ENCODE data around the gene TUBGCP6. TPM values are rescaled to one million over a fixed set of nuclear protein-coding genes. Genes with fewer than 3 reads are reported as not detected.
"Not testable (repeated sequence)": the region's sequence is repeated elsewhere in the genome, so short reads cannot be mapped to it uniquely, and the experiment has no call there.

The TUBGCP6 gene
- total and polyA plus RNA-seq, 2 donors (not counting 3 experiments of a cell fraction or from before 2014, with no cell fraction given), result 33.1 to 45.3 TPM

- intact Hi-C loops (cut with micrococcal nuclease), result loop anchor here (10.0 kb wide), 1 partner anchor 231 kb away; no protein-coding TSS in a partner anchor
- Histone ChIP-seq H4K20me1 (replicated peaks; ENCODE audit: control insufficient read depth, extremely low read depth, insufficient read depth, low read length) (no peaks in the 10 kb centered on the region), H3K4me3 (replicated peaks in 1 of 3; ENCODE audit: insufficient read depth in 1 of 3, low read depth in 1 of 3, low read length in 3 of 3) (no peak overlapping the region), H3K79me2 (ENCODE audit: control insufficient read depth, insufficient read depth, low read length) (peaks cover 23% of the 10 kb centered on the region), H3K4me1 (ENCODE audit: control insufficient read depth, extremely low read depth, insufficient read depth, low read length) (peaks cover 23% of the 10 kb centered on the region), H3K27ac (ENCODE audit: insufficient read depth, low read depth, low read length) (no peak overlapping the region), H3K4me2 (ENCODE audit: insufficient read depth, low read length) (no peak overlapping the region), H2AFZ (ENCODE audit: low read depth, low read length) (no peak overlapping the region), H3K27me3 (ENCODE audit: control insufficient read depth in 2 of 2, insufficient read depth in 2 of 2, low read length in 2 of 2) (no peaks in the 10 kb centered on the region), H3K9ac (replicated peaks; ENCODE audit: extremely low read depth, insufficient read depth, low read length) (no peak overlapping the region), H3K9me3 (replicated peaks; ENCODE audit: control insufficient read depth, insufficient read depth, low read length) (no peaks in the 10 kb centered on the region), H3K36me3 (ENCODE audit: control insufficient read depth in 2 of 2, extremely low read depth in 1 of 2, insufficient read depth in 2 of 2, low read length in 2 of 2) (peaks cover 2 to 10% of the 10 kb centered on the region in 2 experiments), H3K9me1 (replicated peaks; ENCODE audit: control insufficient read depth, extremely low read depth, insufficient read depth, low read length) (no peaks in the 10 kb centered on the region)
- FAIRE-seq (no peak), DNase-seq (ENCODE audit: low read depth, low spot score) (no peak)
- BruUV-seq (replicated peaks), result no TSS peak
- ChIA-PET POLR2A (no interaction called here), CTCF (interaction anchor here (0.7 to 1.8 kb wide), 8 partner anchors 9 to 238 kb away, joined by 3 to 5 read pairs (median 3); no protein-coding TSS in a partner anchor)
- TF ChIP-seq POLR2AphosphoS5 (IDR thresholded peaks at IDR 0.05; ENCODE audit: insufficient read depth, low read depth, low read length) (no peak), GATA2 (IDR thresholded peaks at IDR 0.05; ENCODE audit: insufficient read depth, insufficient read length, low read depth, low read length) (no peak), POLR2A (IDR thresholded peaks at IDR 0.05; ENCODE audit: low read depth, low read length) (no peak), CTCF (IDR thresholded peaks at IDR 0.05; ENCODE audit: extremely low read depth in 1 of 2, insufficient read depth in 1 of 2, low read depth in 1 of 2, low read length in 2 of 2) (no peak), MYC (IDR thresholded peaks at IDR 0.05; ENCODE audit: low read depth, low read length) (no peak), MAX (IDR thresholded peaks at IDR 0.05; ENCODE audit: insufficient read depth, insufficient read length) (no peak), FOS (IDR thresholded peaks at IDR 0.05; ENCODE audit: borderline replicate concordance, insufficient read depth, low read length) (no peak)
- dilution Hi-C loops (cut with MboI; ENCODE audit: extremely low pct_ligation_motif_present, low sequenced_read_pairs), result no loop called here
Observed at GRCh38 chr22:50205781-50206569, 38.8 kb downstream of the TUBGCP6 start.

- dilution Hi-C loops (cut with MboI; ENCODE audit: extremely low pct_ligation_motif_present, low sequenced_read_pairs); H4K20me1 ChIP-seq (replicated peaks; ENCODE audit: control insufficient read depth, extremely low read depth, insufficient read depth, low read length); CTCF ChIA-PET; DNase-seq (ENCODE audit: low read depth, low spot score); BruUV-seq (replicated peaks); H3K9me3 ChIP-seq (replicated peaks; ENCODE audit: control insufficient read depth, insufficient read depth, low read length); H3K9ac ChIP-seq (replicated peaks; ENCODE audit: extremely low read depth, insufficient read depth, low read length); POLR2A ChIA-PET; H3K9me1 ChIP-seq (replicated peaks; ENCODE audit: control insufficient read depth, extremely low read depth, insufficient read depth, low read length); H3K27me3 ChIP-seq (ENCODE audit: control insufficient read depth in 2 of 2, insufficient read depth in 2 of 2, low read length in 2 of 2); H2AFZ ChIP-seq (ENCODE audit: low read depth, low read length); H3K36me3 ChIP-seq (ENCODE audit: control insufficient read depth in 2 of 2, extremely low read depth in 1 of 2, insufficient read depth in 2 of 2, low read length in 2 of 2); FAIRE-seq; H3K4me3 ChIP-seq (replicated peaks in 1 of 3; ENCODE audit: insufficient read depth in 1 of 3, low read depth in 1 of 3, low read length in 3 of 3); H3K27ac ChIP-seq (ENCODE audit: insufficient read depth, low read depth, low read length); H3K4me2 ChIP-seq (ENCODE audit: insufficient read depth, low read length): not testable (repeated sequence)
- peaks cover 23% of the 10 kb centered on the region for H3K79me2 ChIP-seq (ENCODE audit: control insufficient read depth, insufficient read depth, low read length)
- intact Hi-C loops (cut with micrococcal nuclease), result loop anchor here (10.0 kb wide), 1 partner anchor 230 kb away; no protein-coding TSS in a partner anchor
- peaks cover 24% of the 10 kb centered on the region for H3K4me1 ChIP-seq (ENCODE audit: control insufficient read depth, extremely low read depth, insufficient read depth, low read length)
Observed at GRCh38 chr22:50204998-50205397, 39.8 kb downstream of the TUBGCP6 start.

Measured in endothelial cell of umbilical vein (primary cell).